HG02970 (cell line): ENCODE measurements around the gene CDH11.

Source experiments
- ATAC-seq: cut with Tn5 transposase; IDR thresholded peaks from one replicate; pipeline ENCODE4 v1.9.1; 2021; ENCODE audit warnings: mild to moderate bottlenecking, moderate library complexity, moderate number of reproducible peaks; ENCODE audit not compliant: unreplicated experiment, low FRiP score

CDH11 gene

DNA sequence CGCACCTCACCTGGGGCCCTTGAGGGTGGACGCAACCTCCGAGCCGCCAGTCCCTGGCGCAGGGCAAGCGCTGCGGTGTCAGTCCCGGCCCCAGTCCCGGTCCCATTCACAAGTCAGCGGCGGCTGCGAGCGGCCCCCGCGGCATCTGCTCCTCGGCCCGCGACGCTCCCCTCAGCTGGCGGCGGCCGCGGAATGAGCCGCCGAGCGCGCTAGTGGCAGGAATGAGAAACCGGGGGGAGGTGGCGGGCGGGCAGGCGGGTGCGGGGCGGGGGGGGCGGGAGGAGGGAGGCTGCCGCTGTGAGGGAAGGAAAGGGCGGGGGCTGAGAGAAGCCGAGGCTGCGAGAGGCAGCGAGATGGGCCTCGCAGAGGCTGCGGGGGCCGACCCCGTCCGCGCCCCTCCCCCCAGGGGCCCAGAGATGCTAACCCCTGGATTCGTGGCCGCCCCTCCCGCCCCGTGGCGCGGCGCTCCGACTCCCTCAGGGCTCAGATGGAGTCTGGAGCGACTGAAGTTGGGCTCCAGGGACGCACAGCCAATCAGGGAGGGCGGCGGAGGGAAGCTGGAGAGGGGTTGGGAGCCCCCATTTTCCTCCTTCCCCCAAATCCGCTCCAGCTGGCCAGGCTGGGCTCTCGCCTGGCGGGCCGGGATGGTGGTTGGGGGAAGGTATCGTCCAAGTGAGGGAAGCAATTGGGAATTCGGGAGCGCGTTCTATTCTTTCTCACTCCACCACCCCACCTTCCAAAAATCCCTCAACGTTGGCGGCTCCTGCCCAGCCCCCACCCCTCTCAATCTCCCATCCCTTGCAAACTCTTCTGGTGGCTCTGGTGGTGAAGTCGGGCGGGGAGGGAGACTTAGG lies at the start of gene CDH11:
Gene CDH11 (minus strand): TSS at position 194 of the 854 bp plus-strand sequence. CDS start 117,194 bp downstream, outside the sequence.
- no peak for ATAC-seq

GRCh38 chr16:65154321-65154720 lies 32.5 kb upstream of the CDH11 start:
- ATAC-seq = no peak

- no peak for ATAC-seq
Observed at GRCh38 chr16:65153365-65154105, 31.7 kb upstream of the CDH11 start.

- ATAC-seq = no peak
Observed at GRCh38 chr16:65148804-65149203, 26.9 kb upstream of the CDH11 start.

DNA sequence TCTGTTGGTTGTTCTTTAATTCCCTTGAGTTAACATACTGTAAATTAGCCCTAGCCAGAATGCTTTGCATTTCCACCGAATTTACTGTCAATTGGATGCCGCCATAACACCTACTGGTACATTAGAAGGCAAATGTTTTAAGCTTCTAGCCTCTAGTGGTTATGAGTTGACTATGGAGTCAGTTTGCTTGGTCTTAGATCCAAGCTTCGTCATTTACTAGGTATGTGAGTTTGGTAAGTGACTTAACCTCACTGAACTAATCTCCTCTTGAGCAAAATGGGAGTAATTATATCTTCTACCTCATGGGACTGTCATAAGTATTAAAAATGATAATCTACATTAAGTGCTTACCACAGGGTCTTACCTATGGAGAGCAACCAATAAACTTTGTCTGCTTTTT lies 20.4 kb upstream of the CDH11 start:
- ATAC-seq = no peak

GRCh38 chr16:65136681-65137080 lies 14.8 kb upstream of the CDH11 start:
- ATAC-seq = no peak

DNA sequence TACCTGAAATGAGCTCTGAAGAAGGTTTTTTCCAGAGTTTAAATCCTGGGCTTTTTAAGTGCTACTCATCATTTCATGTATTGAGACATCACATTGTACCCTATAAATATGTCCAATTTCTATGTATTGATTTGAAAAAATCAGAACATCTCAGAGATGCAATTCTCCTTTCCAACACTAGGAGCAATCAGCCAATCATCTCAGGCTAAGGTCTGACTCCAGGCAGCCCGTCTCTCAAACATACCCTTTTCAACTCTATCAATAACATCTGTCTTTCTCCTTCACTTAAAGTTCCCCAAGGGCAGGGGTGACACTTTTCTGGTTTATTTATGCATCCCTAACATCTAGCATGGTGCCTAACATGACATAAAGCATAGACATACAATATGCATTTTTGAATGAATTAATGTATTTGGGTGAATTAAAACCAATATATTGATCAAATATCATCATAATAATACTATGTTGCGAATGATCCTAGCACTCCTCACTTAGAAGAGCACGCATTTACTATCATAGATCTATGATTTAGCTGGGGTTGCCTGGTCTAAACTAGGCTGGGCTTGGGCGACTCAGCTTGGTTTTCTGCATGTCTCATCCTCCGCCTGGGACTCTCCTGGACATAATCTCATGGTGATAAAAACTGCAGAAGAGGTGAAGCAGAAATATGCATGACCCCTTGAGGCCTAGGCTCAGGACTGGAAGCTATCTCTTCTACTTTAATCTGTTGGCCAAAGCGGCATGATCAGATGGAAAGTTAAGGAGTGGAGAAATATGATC lies 5.2 kb upstream of the CDH11 start:
- no peak for ATAC-seq

GRCh38 chr16:65125871-65126270 lies 4.0 kb upstream of the CDH11 start:
- no peak for ATAC-seq

GRCh38 chr16:65125322-65125721 lies 3.5 kb upstream of the CDH11 start:
- ATAC-seq = no peak

GRCh38 chr16:65124596-65124995 lies 2.7 kb upstream of the CDH11 start:
- no peak for ATAC-seq

GRCh38 chr16:65124212-65124548 lies 2.3 kb upstream of the CDH11 start:
- no peak for ATAC-seq

DNA sequence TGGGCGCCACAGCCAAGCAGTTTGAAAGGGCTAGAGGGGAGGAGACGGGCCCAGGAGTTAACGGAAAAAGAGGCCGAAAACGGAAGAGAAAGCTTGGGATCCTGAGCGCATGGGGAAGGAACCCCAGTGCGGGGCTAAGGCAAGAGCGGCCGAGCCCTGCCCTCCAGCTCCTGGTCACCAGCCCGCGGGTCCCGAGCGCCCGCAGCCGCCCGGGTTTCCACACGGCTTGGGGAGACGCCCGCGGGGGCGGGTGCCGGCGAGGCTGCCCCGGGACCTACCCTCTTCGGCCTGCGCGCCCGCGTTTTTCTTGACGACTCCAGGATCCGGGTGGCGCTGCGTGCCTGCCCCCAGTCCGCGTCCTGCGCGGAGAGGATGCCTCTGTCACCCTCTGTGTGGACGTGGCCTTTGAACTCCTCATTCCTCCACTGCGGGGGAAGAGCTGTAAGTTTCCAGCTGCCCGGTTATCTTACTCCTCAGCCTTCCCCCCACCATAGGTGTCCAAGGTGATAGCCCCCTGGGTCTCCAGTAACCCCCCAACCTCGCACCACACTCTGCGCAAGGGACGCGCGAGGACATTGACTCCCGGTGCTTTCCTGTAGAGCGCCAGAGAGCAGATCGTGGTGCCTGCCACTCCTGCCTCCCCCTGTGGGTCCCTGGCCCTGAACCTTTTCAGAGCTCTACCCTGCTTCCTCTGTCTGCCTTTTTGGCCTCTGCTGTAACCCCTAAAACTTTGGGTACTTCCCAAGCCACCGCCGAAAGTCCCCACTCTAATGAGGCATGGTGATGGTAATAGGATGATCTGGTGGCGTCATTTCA lies 1.7 kb upstream of the CDH11 start:
- ATAC-seq = no peak

GRCh38 chr16:65122724-65123395 lies 997 bp upstream of the CDH11 start:
- no peak for ATAC-seq

DNA sequence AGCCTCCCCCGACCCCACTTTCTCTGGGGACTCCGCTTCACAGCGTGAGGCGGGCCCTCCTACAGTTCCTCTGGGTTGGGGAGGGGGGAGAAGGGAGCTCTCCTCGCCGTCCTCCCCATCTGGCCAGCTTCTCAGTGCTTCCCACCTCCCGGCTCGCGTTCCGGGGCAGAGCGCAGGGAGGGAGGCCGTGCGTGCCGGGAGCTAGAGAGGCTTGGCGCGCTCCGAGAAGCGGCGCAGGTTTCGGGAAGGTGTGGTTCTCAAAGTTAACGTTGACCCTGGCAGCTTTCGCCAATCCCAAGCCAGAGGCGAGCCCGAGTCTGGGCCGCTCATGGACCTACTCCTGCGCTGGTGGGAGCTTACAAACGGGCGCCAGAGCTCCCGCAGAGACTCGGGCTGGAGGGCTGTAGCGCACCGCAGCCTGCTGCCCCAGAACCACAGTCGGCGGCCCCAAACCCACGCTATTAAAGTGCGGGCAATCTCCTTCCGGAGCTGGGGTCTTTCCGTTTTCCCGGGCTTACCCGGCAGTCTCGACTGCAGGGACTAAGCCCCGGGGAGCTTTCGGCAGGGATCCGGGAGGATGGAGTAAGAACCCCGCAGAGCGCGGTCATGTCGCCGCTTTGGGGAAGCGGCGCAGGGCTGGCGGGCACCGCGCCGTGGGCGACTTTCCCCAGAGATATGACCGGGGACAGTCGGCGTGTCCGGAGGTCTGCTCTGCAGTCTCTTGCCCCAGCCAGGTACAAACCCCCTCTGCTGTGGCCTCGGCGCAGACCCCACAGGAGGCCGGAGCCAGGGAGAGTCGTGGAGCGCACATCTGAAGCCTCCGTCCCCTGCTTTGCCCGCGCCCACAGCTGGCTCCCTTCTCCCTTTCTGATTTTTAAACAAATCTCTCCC lies 787 bp downstream of the CDH11 start:
- no peak for ATAC-seq

GRCh38 chr16:65120461-65120830 lies 1.4 kb downstream of the CDH11 start:
- no peak for ATAC-seq

DNA sequence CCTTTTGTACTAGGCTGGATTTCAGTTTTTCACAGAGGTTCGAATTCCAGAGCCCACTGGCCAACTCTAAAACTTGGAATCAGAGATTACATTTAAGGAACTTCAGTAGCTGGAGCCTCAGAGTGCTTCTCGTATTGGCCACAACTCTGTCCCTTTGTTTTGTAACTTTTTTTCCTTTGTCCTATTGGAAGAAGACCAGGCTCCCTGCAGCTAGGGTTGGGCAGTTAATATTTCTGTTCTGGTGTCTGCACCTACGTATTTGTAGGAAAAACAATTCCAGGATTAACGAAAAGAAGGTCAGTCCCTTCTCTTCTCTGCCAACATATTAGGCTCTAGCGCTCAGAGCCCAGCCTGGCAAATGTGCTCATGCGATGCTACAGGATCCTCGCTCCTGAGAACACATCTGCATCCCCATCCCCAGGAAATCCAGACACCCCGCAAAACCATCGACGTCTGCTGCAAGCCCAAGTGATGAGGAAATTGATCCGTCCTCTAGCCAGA lies 1.9 kb downstream of the CDH11 start:
- ATAC-seq = no peak

- no peak for ATAC-seq
Observed at GRCh38 chr16:65119435-65119834, 2.4 kb downstream of the CDH11 start.

- ATAC-seq = no peak
Observed at GRCh38 chr16:65118871-65119270, 3.0 kb downstream of the CDH11 start.
